ENCODE data around the gene WBP11.

Gene WBP11

GRCh38 chr12:14782756-14783155 lies 20.5 kb downstream of the WBP11 start:
- H3K4me3 ChIP-seq (ENCODE audit: control insufficient read depth, low read depth, low read length): no peak overlapping the region
- TF ChIP-seq CTCF (IDR thresholded peaks at IDR 0.05; ENCODE audit: control insufficient read depth, insufficient read depth, low read depth, low read length, missing control alignments): no peak
- DNase-seq (ENCODE audit: low read depth): no peak

- H3K4me3 ChIP-seq (ENCODE audit: control insufficient read depth, low read depth, low read length): no peak overlapping the region
- no peak for DNase-seq (ENCODE audit: low read depth)
- no peak for TF ChIP-seq CTCF (IDR thresholded peaks at IDR 0.05; ENCODE audit: control insufficient read depth, insufficient read depth, low read depth, low read length, missing control alignments)
These were observed 21.7 kb downstream of the WBP11 start for GRCh38 chr12:14781563-14781962.

- no peak for DNase-seq (ENCODE audit: low read depth)
- H3K4me3 ChIP-seq (ENCODE audit: control insufficient read depth, low read depth, low read length): no peak overlapping the region
- TF ChIP-seq CTCF (IDR thresholded peaks at IDR 0.05; ENCODE audit: control insufficient read depth, insufficient read depth, low read depth, low read length, missing control alignments): no peak
These were observed 22.4 kb downstream of the WBP11 start for GRCh38 chr12:14780859-14781258.

- H3K4me3 ChIP-seq (ENCODE audit: control insufficient read depth, low read depth, low read length): no peak overlapping the region
- no peak for DNase-seq (ENCODE audit: low read depth)
- no peak for TF ChIP-seq CTCF (IDR thresholded peaks at IDR 0.05; ENCODE audit: control insufficient read depth, insufficient read depth, low read depth, low read length, missing control alignments)
These were observed 23.4 kb downstream of the WBP11 start for GRCh38 chr12:14779834-14780233.

- no peak for DNase-seq (ENCODE audit: low read depth)
- no peak for TF ChIP-seq CTCF (IDR thresholded peaks at IDR 0.05; ENCODE audit: control insufficient read depth, insufficient read depth, low read depth, low read length, missing control alignments)
- H3K4me3 ChIP-seq (ENCODE audit: control insufficient read depth, low read depth, low read length): no peak overlapping the region
These were observed 26.0 kb downstream of the WBP11 start for GRCh38 chr12:14777271-14777670.

GRCh38 chr12:14776236-14776961 lies 26.9 kb downstream of the WBP11 start:
- DNase-seq (ENCODE audit: low read depth): no peak
- no peak for TF ChIP-seq CTCF (IDR thresholded peaks at IDR 0.05; ENCODE audit: control insufficient read depth, insufficient read depth, low read depth, low read length, missing control alignments)
- peak overlapping the region; percentile 87 for H3K4me3 ChIP-seq (ENCODE audit: control insufficient read depth, low read depth, low read length)

All from AG09309 (cell line).